Natural killer cell treated with Interleukin-12 subunit alpha and Interleukin-12 subunit beta and Interleukin-15 and Interleukin-18, amount 100 ng/mL, for 72 hours (primary cell): Measurements from ENCODE around the gene TIE1. TPM values are rescaled to one million over a fixed set of nuclear protein-coding genes. Genes with fewer than 3 reads are reported as not detected.

ENCODE experiments used
- ATAC-seq, 2 donors: fragments of 150-1000 bp; cut with Tn5 transposase in 1 of 2; sonication (Bioruptor Pico), chemical (Tn5 transposase) in 1 of 2; 2 replicates each; pipeline ENCODE4 v1.10.0; 2021
- DNase-seq: peaks from one replicate; pipeline ENCODE4 v3.0.0; 2022; ENCODE audit warnings: low spot score
- H3K27ac Mint-ChIP-seq, 2 donors: 1 replicate in 1 of 2; 2 replicates in 1 of 2; pipeline ENCODE4 v1.8.0; 2022; ENCODE audit warnings: mixed read lengths in 2 of 2, mild to moderate bottlenecking in 1 of 2, moderate library complexity in 1 of 2
- H3K27me3 Mint-ChIP-seq, 2 donors: 1 replicate in 1 of 2; 2 replicates in 1 of 2; pipeline ENCODE4 v1.8.0; 2022; ENCODE audit warnings: mixed read lengths in 2 of 2
- H3K36me3 Mint-ChIP-seq: one replicate; pipeline ENCODE4 v1.8.0; 2022; ENCODE audit warnings: mixed read lengths
- H3K4me1 Mint-ChIP-seq, 2 donors: 1 replicate in 1 of 2; 2 replicates in 1 of 2; pipeline ENCODE4 v1.8.0; 2022; ENCODE audit warnings: low read depth in 2 of 2, mixed read lengths in 2 of 2, mild to moderate bottlenecking in 1 of 2
- H3K4me3 Mint-ChIP-seq: one replicate; pipeline ENCODE4 v1.8.0; 2022; ENCODE audit warnings: mixed read lengths
- H3K9me3 Mint-ChIP-seq: 2 replicates; pipeline ENCODE4 v1.8.0; 2022; ENCODE audit warnings: mixed read lengths
- total RNA-seq, 2 donors: library from RNA; stranded (reverse); gene quantifications; one replicate each; pipeline ENCODE4 v1.2.3, GENCODE V29; 2022

TIE1 gene
- total RNA-seq, 2 donors from 2014 or later: 9.6 to 11.4 TPM

- no peaks in the 10 kb centered on the region for H3K27me3 Mint-ChIP-seq
- no peak overlapping the region for H3K27ac Mint-ChIP-seq
- DNase-seq (no peak), ATAC-seq (no peak)
- no peak overlapping the region for H3K4me3 Mint-ChIP-seq
- peaks cover 0 to 6% of the 10 kb centered on the region in 2 donors for H3K4me1 Mint-ChIP-seq
- no peaks in the 10 kb centered on the region for H3K9me3 Mint-ChIP-seq
- no peaks in the 10 kb centered on the region for H3K36me3 Mint-ChIP-seq
These were observed 5.3 kb downstream of the TIE1 start for GRCh38 chr1:43305926-43306687.

DNA sequence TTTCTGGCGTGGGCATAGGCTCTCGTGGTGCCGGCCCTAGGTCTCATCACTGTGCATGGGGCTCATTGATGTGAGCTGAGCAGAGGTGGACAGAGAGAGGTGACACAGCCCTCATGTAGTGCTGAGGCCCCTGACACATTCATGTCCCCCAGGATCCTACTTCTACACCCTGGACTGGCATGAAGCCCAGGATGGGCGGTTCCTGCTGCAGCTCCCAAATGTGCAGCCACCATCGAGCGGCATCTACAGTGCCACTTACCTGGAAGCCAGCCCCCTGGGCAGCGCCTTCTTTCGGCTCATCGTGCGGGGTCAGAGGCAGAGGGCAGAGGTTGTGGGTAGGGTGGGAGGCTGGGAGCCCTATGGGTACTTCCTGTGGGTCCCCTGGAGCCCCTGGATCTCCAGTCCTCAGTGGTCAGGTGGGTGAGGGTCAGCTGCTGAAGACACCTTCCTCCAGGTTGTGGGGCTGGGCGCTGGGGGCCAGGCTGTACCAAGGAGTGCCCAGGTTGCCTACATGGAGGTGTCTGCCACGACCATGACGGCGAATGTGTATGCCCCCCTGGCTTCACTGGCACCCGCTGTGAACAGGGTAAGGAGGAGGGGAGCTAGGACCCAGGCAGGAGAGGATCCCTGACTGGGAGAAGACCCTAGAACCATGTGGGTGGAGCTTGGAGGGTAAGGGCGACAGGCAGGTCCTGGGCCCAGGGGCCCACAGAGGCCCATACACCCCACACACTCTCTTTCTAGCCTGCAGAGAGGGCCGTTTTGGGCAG lies 6.1 kb downstream of the TIE1 start:
- no peaks in the 10 kb centered on the region for H3K27me3 Mint-ChIP-seq
- H3K36me3 Mint-ChIP-seq: no peaks in the 10 kb centered on the region
- H3K27ac Mint-ChIP-seq: no peak overlapping the region
- peaks cover 0 to 5% of the 10 kb centered on the region in 2 donors for H3K4me1 Mint-ChIP-seq
- no peaks in the 10 kb centered on the region for H3K9me3 Mint-ChIP-seq
- H3K4me3 Mint-ChIP-seq: no peak overlapping the region
- DNase-seq (no peak), ATAC-seq (no peak)

GRCh38 chr1:43307458-43308158 lies 6.8 kb downstream of the TIE1 start:
- Mint-ChIP-seq H3K36me3 (no peaks in the 10 kb centered on the region), H3K4me1 (peaks cover 0 to 3% of the 10 kb centered on the region in 2 donors), H3K9me3 (no peaks in the 10 kb centered on the region), H3K27ac (no peak overlapping the region), H3K27me3 (no peaks in the 10 kb centered on the region), H3K4me3 (no peak overlapping the region)
- DNase-seq (no peak), ATAC-seq (no peak)

DNA sequence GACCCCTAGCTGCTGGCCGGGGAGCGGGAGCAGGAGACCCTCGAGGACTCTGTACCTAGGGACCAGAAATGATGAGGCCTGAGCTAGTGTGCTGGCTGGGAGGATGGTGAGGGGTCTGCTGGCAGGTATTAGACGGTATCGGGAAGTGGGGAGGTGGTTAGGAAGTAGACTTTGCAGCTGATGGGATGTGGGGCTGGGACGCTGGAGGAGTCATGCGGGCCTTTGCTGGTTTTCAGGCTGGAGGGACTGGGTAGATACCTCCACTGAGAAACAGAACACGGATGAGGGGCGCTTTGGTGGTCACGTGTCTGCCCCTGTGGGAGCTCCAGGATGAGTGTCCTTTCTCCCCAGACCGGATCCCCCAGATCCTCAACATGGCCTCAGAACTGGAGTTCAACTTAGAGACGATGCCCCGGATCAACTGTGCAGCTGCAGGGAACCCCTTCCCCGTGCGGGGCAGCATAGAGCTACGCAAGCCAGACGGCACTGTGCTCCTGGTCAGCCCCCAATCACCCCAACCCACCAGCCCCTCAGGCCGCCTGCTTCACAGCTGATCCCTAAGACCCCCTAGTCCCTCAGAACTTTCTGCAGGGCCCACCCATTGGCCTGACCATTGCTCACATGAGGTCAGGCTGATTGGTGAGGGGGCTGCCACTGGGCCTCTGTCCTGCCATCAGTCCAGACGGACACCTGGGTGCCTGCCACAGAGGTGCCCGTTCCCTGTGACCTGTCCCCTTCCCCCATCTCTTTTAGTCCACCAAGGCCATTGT lies 8.0 kb downstream of the TIE1 start:
- H3K36me3 Mint-ChIP-seq: no peaks in the 10 kb centered on the region
- DNase-seq (no peak), ATAC-seq (no peak)
- H3K9me3 Mint-ChIP-seq: no peaks in the 10 kb centered on the region
- H3K27ac Mint-ChIP-seq: no peak overlapping the region
- H3K4me1 Mint-ChIP-seq: no peaks in the 10 kb centered on the region
- no peaks in the 10 kb centered on the region for H3K27me3 Mint-ChIP-seq
- no peak overlapping the region for H3K4me3 Mint-ChIP-seq

DNA sequence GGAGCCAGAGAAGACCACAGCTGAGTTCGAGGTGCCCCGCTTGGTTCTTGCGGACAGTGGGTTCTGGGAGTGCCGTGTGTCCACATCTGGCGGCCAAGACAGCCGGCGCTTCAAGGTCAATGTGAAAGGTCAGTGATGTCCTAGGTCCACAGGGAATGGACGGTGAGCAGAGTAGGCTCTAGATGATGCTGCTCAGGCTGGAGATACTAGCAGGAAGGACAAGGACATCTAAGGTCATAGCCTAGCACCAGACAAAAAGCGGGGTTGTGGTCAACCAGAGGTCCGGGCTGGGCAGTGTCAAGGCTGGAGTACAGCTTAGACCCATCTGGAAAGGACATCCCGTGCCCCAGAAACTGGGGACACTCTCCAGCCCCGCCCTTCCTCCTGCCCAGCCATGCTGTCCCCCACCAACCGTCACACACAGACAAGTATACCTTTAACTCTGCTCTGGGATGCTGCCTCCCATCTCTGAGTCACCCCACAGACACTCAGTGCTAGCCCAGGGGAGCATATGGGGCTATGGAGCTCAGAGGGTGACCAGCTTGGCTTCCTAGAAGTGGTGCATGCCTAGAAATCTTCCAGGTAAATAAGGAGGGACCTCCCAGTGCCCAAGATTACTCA lies 8.7 kb downstream of the TIE1 start:
- no peaks in the 10 kb centered on the region for H3K4me1 Mint-ChIP-seq
- no peaks in the 10 kb centered on the region for H3K27me3 Mint-ChIP-seq
- H3K27ac Mint-ChIP-seq: no peak overlapping the region
- no peak overlapping the region for H3K4me3 Mint-ChIP-seq
- DNase-seq: no peak
- H3K36me3 Mint-ChIP-seq: no peaks in the 10 kb centered on the region
- H3K9me3 Mint-ChIP-seq: no peaks in the 10 kb centered on the region
- no peak for ATAC-seq

- no peak for DNase-seq
- no peaks in the 10 kb centered on the region for H3K9me3 Mint-ChIP-seq
- H3K27ac Mint-ChIP-seq: no peak overlapping the region
- H3K27me3 Mint-ChIP-seq: no peaks in the 10 kb centered on the region
- no peaks in the 10 kb centered on the region for H3K36me3 Mint-ChIP-seq
- H3K4me3 Mint-ChIP-seq: no peak overlapping the region
- H3K4me1 Mint-ChIP-seq: no peaks in the 10 kb centered on the region
- no peak for ATAC-seq
These were observed 10.7 kb downstream of the TIE1 start for GRCh38 chr1:43311521-43311920.

- DNase-seq (no peak), ATAC-seq (no peak)
- Mint-ChIP-seq H3K9me3 (no peaks in the 10 kb centered on the region), H3K27ac (no peak overlapping the region), H3K4me3 (no peak overlapping the region), H3K27me3 (no peaks in the 10 kb centered on the region), H3K4me1 (no peaks in the 10 kb centered on the region), H3K36me3 (no peaks in the 10 kb centered on the region)
These were observed 11.4 kb downstream of the TIE1 start for GRCh38 chr1:43312212-43312623.

DNA sequence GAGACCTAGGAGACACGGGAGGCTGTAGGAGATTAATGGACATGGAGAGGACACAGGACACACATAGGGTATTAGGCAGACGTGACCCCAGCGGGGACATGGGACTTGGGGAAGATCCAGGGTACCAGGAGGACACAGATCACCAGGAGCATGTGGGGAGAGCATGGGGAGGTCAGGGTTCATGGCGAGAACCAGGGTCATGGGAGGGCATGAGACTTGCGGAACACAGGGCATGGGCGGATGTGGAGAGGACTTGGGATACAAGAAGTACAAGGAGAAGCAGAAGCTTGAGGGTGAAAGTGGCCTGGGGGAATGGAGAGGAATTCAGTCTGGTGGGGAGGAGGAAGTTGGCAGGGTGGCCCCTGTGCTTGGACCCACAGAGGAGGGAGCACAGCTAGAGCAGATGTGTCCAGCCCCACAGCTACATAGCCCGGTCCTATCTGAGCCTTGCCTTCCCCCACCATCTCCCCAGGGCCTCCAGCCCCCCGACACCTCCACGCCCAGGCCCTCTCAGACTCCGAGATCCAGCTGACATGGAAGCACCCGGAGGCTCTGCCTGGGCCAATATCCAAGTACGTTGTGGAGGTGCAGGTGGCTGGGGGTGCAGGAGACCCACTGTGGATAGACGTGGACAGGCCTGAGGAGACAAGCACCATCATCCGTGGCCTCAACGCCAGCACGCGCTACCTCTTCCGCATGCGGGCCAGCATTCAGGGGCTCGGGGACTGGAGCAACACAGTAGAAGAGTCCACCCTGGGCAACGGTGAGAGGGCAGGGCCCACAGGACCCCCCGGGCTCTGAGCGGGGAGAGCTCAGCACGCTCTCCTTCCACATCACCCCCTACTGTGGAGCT lies 12.1 kb downstream of the TIE1 start:
- no peaks in the 10 kb centered on the region for H3K9me3 Mint-ChIP-seq

DNA sequence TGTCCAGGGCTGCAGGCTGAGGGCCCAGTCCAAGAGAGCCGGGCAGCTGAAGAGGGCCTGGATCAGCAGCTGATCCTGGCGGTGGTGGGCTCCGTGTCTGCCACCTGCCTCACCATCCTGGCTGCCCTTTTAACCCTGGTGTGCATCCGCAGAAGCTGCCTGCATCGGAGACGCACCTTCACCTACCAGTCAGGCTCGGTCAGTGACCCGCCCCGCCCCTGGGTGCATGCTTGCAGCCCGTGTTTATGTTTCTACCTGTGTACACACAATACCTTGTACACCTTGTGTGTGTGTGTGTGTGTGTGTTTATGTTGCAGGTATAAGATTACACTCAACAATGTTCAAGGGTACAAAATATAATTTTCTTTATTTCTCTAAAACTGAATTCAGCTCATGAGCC lies 13.0 kb downstream of the TIE1 start:
- H3K4me3 Mint-ChIP-seq: no peak overlapping the region
- H3K27ac Mint-ChIP-seq: no peak overlapping the region
- H3K36me3 Mint-ChIP-seq: no peaks in the 10 kb centered on the region
- H3K27me3 Mint-ChIP-seq: no peaks in the 10 kb centered on the region
- no peaks in the 10 kb centered on the region for H3K9me3 Mint-ChIP-seq
- ATAC-seq (no peak), DNase-seq (no peak)
- no peaks in the 10 kb centered on the region for H3K4me1 Mint-ChIP-seq

More for the DNA sequence above, 12.1 kb downstream of the TIE1 start:
- Mint-ChIP-seq H3K4me3 (no peak overlapping the region), H3K36me3 (no peaks in the 10 kb centered on the region), H3K27ac (no peak overlapping the region), H3K4me1 (no peaks in the 10 kb centered on the region), H3K27me3 (no peaks in the 10 kb centered on the region)
- no peak for DNase-seq
- ATAC-seq: no peak

DNA sequence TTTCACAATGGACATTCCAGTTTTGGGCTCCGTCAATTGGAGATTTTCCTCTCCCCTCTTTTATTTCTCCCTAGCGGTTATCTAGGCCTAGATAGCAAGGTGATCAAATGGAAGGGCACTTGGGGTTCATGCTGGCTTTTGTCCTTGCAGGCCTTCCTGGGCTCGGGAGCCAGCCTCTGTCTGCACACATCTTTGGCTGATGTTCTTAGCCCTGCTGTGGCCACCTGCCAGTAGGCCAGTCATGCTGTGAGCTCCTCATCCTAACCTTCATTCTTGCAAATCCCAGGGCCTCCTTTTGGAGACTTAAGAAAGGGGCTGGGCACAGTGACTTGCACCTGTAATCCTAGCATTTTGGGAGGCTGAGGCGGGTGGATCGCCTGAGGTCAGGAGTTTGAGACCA lies 13.5 kb downstream of the TIE1 start:
- H3K9me3 Mint-ChIP-seq: no peaks in the 10 kb centered on the region
- no peaks in the 10 kb centered on the region for H3K4me1 Mint-ChIP-seq
- no peaks in the 10 kb centered on the region for H3K27me3 Mint-ChIP-seq
- ATAC-seq (no peak), DNase-seq (no peak)
- H3K27ac Mint-ChIP-seq: no peak overlapping the region
- no peaks in the 10 kb centered on the region for H3K36me3 Mint-ChIP-seq
- no peak overlapping the region for H3K4me3 Mint-ChIP-seq

- ATAC-seq: no peak
These were observed 14.7 kb downstream of the TIE1 start for GRCh38 chr1:43315481-43315880.

GRCh38 chr1:43315963-43316737 lies 15.4 kb downstream of the TIE1 start:
- no peaks in the 10 kb centered on the region for H3K36me3 Mint-ChIP-seq
- H3K9me3 Mint-ChIP-seq: no peaks in the 10 kb centered on the region
- DNase-seq: no peak
- no peak for ATAC-seq
- H3K4me3 Mint-ChIP-seq: no peak overlapping the region
- H3K4me1 Mint-ChIP-seq: peaks cover 0 to 8% of the 10 kb centered on the region in 2 donors
- H3K27ac Mint-ChIP-seq: no peak overlapping the region
- H3K27me3 Mint-ChIP-seq: no peaks in the 10 kb centered on the region

More at GRCh38 chr1:43315481-43315880, 14.7 kb downstream of the TIE1 start:
- H3K9me3 Mint-ChIP-seq: no peaks in the 10 kb centered on the region
- H3K4me1 Mint-ChIP-seq: peaks cover 0 to 8% of the 10 kb centered on the region in 2 donors
- DNase-seq: no peak
- H3K27ac Mint-ChIP-seq: no peak overlapping the region
- no peaks in the 10 kb centered on the region for H3K27me3 Mint-ChIP-seq
- no peaks in the 10 kb centered on the region for H3K36me3 Mint-ChIP-seq
- no peak overlapping the region for H3K4me3 Mint-ChIP-seq
